Osteoblast (primary cell): ENCODE data around the gene DYRK3. TPM values are rescaled to one million over a fixed set of nuclear protein-coding genes. Genes with fewer than 3 reads are reported as not detected.

ENCODE experiments used
- DNase-seq: peaks from one replicate; pipeline ENCODE4 v3.0.0; 2011; ENCODE audit warnings: low spot score, mixed read lengths; ENCODE audit not compliant: insufficient read length; ENCODE audit errors: missing footprints
- H2AFZ ChIP-seq: 2 replicates; pipeline ENCODE4 v1.6.0; 2011; ENCODE audit warnings: mild to moderate bottlenecking, low read length
- H3K27ac ChIP-seq: 2 replicates; pipeline ENCODE4 v1.5.1; 2011; ENCODE audit warnings: mild to moderate bottlenecking, low read depth, low read length, moderate library complexity
- H3K27me3 ChIP-seq: 2 replicates; pipeline ENCODE4 v1.6.0; 2012; ENCODE audit warnings: mild to moderate bottlenecking, control low read depth, inconsistent platforms, low read length, moderate library complexity; ENCODE audit not compliant: insufficient read depth
- H3K36me3 ChIP-seq: 2 replicates; pipeline ENCODE4 v1.5.1; 2011; ENCODE audit warnings: mild to moderate bottlenecking, low read length, control low read depth, moderate library complexity; ENCODE audit not compliant: insufficient read depth
- H3K4me1 ChIP-seq: 2 replicates; pipeline ENCODE4 v1.5.1; 2011; ENCODE audit warnings: mild to moderate bottlenecking, low read length, control low read depth, moderate library complexity; ENCODE audit not compliant: insufficient read depth
- H3K4me2 ChIP-seq: 2 replicates; pipeline ENCODE4 v1.6.0; 2011; ENCODE audit warnings: mild to moderate bottlenecking, low read length; ENCODE audit not compliant: insufficient read depth
- H3K4me3 ChIP-seq: fragments of 200-600 bp; sonication (generic); 3 replicates; pipeline ENCODE4 v1.5.1; 2012; ENCODE audit warnings: mild to moderate bottlenecking, low read length, inconsistent platforms; ENCODE audit not compliant: insufficient read depth
- H3K79me2 ChIP-seq: 2 replicates; pipeline ENCODE4 v1.6.0; 2012; ENCODE audit warnings: mild to moderate bottlenecking, low read length, control low read depth, inconsistent platforms; ENCODE audit not compliant: insufficient read depth
- H3K9me3 ChIP-seq: 2 replicates; pipeline ENCODE4 v1.5.1; 2011; ENCODE audit warnings: low read depth, low read length, control low read depth
- H4K20me1 ChIP-seq: 2 replicates; pipeline ENCODE4 v1.6.0; 2012; ENCODE audit warnings: mild to moderate bottlenecking, low read length, control low read depth; ENCODE audit not compliant: insufficient read depth
- CTCF ChIP-seq: IDR thresholded peaks from 2 replicates; pipeline ENCODE4 v1.5.1; 2011; ENCODE audit warnings: mild to moderate bottlenecking, low read depth, low read length, moderate library complexity; ENCODE audit errors: extremely low read depth
- total RNA-seq: library from RNA; depleted of rRNA; stranded (reverse); fragments of >200 nt; gene quantifications from 2 replicates; pipeline ENCODE4 v1.2.3, GENCODE V29; 2012

Gene DYRK3
- total RNA-seq, 1 donor: 52.1 TPM

- no peak overlapping the region for H3K27ac ChIP-seq
- no peaks in the 10 kb centered on the region for H3K79me2 ChIP-seq
- no peak overlapping the region for H2AFZ ChIP-seq
- H3K36me3 ChIP-seq: no peaks in the 10 kb centered on the region
- H3K9me3 ChIP-seq: no peaks in the 10 kb centered on the region
- H4K20me1 ChIP-seq: no peaks in the 10 kb centered on the region
- peaks cover 8% of the 10 kb centered on the region for H3K4me1 ChIP-seq
- no peak overlapping the region for H3K4me2 ChIP-seq
- no peak overlapping the region for H3K4me3 ChIP-seq
- peaks cover 16% of the 10 kb centered on the region for H3K27me3 ChIP-seq
- no peak for DNase-seq
- no peak for TF ChIP-seq CTCF
Measured at GRCh38 chr1:206679738-206680211, 44.4 kb downstream of the DYRK3 start.

- peaks cover 1% of the 10 kb centered on the region for H3K79me2 ChIP-seq
- no peak overlapping the region for H3K27ac ChIP-seq
- H3K4me2 ChIP-seq: no peak overlapping the region
- no peaks in the 10 kb centered on the region for H3K9me3 ChIP-seq
- no peaks in the 10 kb centered on the region for H4K20me1 ChIP-seq
- peaks cover 3% of the 10 kb centered on the region for H3K4me1 ChIP-seq
- no peak overlapping the region for H3K4me3 ChIP-seq
- TF ChIP-seq CTCF: no peak
- H3K36me3 ChIP-seq: no peaks in the 10 kb centered on the region
- no peak overlapping the region for H2AFZ ChIP-seq
- peaks cover 16% of the 10 kb centered on the region for H3K27me3 ChIP-seq
- no peak for DNase-seq
Measured at GRCh38 chr1:206680279-206680678, 44.9 kb downstream of the DYRK3 start.

GRCh38 chr1:206681359-206681758, 46.0 kb downstream of the DYRK3 start:
- peaks cover 16% of the 10 kb centered on the region for H3K27me3 ChIP-seq
- H3K79me2 ChIP-seq: peaks cover 10% of the 10 kb centered on the region
- DNase-seq: no peak
- H3K36me3 ChIP-seq: no peaks in the 10 kb centered on the region
- H4K20me1 ChIP-seq: peaks cover 3% of the 10 kb centered on the region
- no peak overlapping the region for H3K4me2 ChIP-seq
- H2AFZ ChIP-seq: no peak overlapping the region
- H3K27ac ChIP-seq: no peak overlapping the region
- no peaks in the 10 kb centered on the region for H3K4me1 ChIP-seq
- H3K4me3 ChIP-seq: no peak overlapping the region
- no peak for TF ChIP-seq CTCF
- no peaks in the 10 kb centered on the region for H3K9me3 ChIP-seq

GRCh38 chr1:206682111-206682510, 46.8 kb downstream of the DYRK3 start:
- TF ChIP-seq CTCF: no peak
- Histone ChIP-seq H3K4me3 (no peak overlapping the region), H3K79me2 (peaks cover 17% of the 10 kb centered on the region), H4K20me1 (peaks cover 10% of the 10 kb centered on the region), H3K36me3 (no peaks in the 10 kb centered on the region), H2AFZ (no peak overlapping the region), H3K4me1 (peaks cover 8% of the 10 kb centered on the region), H3K27me3 (peaks cover 16% of the 10 kb centered on the region), H3K9me3 (no peaks in the 10 kb centered on the region), H3K27ac (no peak overlapping the region), H3K4me2 (no peak overlapping the region)
- DNase-seq: no peak
